GM12864 (cell line): Measurements from ENCODE around the gene BRAF.
"Not testable (repeated sequence)": the region's sequence is repeated elsewhere in the genome, so short reads cannot be mapped to it uniquely, and the experiment has no call there.

Experiments used
- DNase-seq: peaks from one replicate; pipeline ENCODE4 v3.0.0-alpha.2; 2011; ENCODE audit warnings: low read depth
- H3K4me3 ChIP-seq: 2 replicates; pipeline ENCODE4 v1.5.1; 2011; ENCODE audit warnings: mild to moderate bottlenecking, low read depth, low read length, control low read depth
- TF ChIP-seq, protein P1 (sequence below): IDR thresholded peaks from 2 replicates; pipeline ENCODE4 v1.5.1; 2011; ENCODE audit warnings: low read depth, mild to moderate bottlenecking, moderate library complexity, low read length, control low read depth, inconsistent platforms; ENCODE audit errors: missing control alignments

Gene BRAF

DNA sequence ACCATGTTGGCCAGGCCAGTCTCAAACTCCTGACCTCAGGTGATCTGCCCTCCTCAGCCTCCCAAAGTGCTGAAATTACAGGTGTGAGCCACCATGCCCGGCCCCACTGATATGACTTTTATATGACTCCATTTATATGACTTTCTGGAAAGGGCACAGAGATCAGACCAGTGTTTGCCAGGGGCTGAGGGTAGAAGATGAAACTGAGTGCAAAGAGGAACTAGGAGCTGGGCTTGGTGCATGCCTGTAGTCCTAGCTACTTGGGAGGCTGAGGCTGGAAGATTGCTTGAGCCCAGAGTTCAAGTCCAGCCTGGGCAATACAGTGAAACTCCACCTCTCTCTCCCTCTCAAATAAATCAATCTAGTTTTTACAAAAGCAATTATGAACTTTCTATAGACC is 7.5 kb downstream of the BRAF start:
- DNase-seq = no peak
- no peak overlapping the region for H3K4me3 ChIP-seq
- TF ChIP-seq, protein P1, sequence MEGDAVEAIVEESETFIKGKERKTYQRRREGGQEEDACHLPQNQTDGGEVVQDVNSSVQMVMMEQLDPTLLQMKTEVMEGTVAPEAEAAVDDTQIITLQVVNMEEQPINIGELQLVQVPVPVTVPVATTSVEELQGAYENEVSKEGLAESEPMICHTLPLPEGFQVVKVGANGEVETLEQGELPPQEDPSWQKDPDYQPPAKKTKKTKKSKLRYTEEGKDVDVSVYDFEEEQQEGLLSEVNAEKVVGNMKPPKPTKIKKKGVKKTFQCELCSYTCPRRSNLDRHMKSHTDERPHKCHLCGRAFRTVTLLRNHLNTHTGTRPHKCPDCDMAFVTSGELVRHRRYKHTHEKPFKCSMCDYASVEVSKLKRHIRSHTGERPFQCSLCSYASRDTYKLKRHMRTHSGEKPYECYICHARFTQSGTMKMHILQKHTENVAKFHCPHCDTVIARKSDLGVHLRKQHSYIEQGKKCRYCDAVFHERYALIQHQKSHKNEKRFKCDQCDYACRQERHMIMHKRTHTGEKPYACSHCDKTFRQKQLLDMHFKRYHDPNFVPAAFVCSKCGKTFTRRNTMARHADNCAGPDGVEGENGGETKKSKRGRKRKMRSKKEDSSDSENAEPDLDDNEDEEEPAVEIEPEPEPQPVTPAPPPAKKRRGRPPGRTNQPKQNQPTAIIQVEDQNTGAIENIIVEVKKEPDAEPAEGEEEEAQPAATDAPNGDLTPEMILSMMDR = no peak

DNA sequence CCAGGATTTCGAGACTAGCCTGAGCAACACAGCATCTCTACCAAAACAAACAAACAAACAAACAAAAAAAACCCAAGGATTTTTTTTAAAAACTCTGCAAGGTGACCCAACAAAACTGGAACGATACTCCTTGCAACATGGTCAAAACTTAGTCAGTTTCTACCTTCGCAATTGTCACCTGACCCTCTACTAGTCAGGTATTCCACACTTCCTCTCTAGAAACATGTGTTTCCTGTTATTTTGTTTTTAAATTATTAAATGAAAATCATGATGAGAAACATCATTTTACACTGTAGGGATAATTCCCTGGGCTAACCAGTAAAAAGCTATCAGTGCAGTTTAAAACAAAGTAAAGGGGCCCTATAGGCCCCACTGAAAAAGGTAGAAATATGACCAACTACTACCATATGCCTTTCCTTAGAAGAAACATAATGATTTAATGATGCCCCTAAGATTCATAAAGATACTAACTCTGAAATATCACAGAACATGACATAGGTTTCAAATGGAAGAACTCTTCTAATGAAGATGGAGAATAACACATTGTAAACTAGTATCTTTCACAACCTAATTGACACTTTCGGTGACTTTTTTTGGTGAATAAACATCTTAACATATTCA is 8.7 kb downstream of the BRAF start:
- no peak overlapping the region for H3K4me3 ChIP-seq
- no peak for DNase-seq
- TF ChIP-seq, protein P1 = no peak

- H3K4me3 ChIP-seq = no peak overlapping the region
- DNase-seq = no peak
- TF ChIP-seq, protein P1 = no peak
Measured at GRCh38 chr7:140914083-140914482, 10.6 kb downstream of the BRAF start.

GRCh38 chr7:140913596-140913928 is 11.2 kb downstream of the BRAF start:
- not testable (repeated sequence) for DNase-seq, H3K4me3 ChIP-seq

GRCh38 chr7:140911746-140912145 is 13.0 kb downstream of the BRAF start:
- TF ChIP-seq, protein P1 = no peak
- H3K4me3 ChIP-seq = no peak overlapping the region
- no peak for DNase-seq

DNA sequence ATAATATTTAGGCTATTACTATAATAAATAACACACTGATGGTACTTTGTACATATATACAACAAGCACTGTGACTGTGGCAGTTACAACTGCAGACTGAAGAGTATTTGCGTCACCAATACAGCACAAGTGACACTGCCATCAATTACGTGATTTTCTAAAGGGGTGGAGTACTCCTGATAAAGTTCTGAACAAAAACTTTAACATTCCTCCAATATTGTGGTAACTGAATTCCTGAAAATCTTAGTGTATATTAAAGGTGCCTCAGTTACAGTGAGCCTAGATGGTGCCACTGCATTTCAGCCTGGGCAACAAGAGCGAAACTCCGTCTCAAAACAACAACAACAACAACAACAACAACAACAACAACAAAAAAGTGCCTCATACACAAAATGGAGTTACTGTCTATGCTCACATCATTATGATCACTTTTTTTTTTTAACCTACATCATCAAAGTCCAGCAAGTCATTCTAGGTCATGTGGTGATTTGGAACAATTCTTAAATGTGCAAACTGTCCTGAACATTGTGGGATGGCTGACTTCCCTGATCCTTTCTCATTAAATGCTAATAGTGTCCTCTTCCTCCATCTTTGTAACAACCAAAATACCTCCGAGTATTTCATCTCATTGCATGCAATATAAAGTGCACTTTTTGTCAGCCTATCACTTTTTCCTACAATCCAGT is 15.1 kb downstream of the BRAF start:
- H3K4me3 ChIP-seq = no peak overlapping the region
- TF ChIP-seq, protein P1 = no peak
- no peak for DNase-seq

DNA sequence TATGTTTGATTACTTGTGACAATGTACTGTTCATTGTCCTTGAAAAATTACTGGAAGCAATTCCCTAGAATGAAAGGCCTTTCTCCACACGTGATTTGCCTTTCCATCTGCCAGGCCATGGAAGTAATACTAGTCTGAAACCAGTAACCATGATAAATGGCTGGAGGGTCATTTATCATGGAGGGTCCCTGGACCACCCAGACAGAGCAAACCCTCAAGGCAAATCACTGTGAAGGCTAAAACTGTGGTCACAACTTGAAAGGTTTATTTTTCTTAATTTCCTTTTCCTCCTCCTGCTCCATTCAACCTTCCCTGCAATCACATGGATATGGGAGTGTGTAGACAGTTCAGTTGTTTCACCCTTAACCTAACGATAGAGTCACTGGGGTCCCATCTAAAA is 16.4 kb downstream of the BRAF start:
- TF ChIP-seq, protein P1 = no peak
- no peak overlapping the region for H3K4me3 ChIP-seq
- no peak for DNase-seq
